Colonic mucosa (tissue), 4 donors: ENCODE results near the gene RAB40C. TPM values are rescaled to one million over a fixed set of nuclear protein-coding genes. Genes with fewer than 3 reads are reported as not detected.

ENCODE experiments used
- DNase-seq: peaks from one replicate; pipeline ENCODE4 v3.0.0-alpha.2; 2020
- H3K27ac ChIP-seq: fragments of 200-600 bp; one replicate; pipeline ENCODE4 v1.8.0; 2021
- H3K27me3 ChIP-seq: fragments of 200-600 bp; one replicate; pipeline ENCODE4 v1.8.0; 2021
- H3K36me3 ChIP-seq: fragments of 200-600 bp; one replicate; pipeline ENCODE4 v1.8.0; 2021
- H3K4me1 ChIP-seq: fragments of 200-600 bp; one replicate; pipeline ENCODE4 v1.8.0; 2021; ENCODE audit warnings: mild to moderate bottlenecking
- H3K4me3 ChIP-seq: fragments of 200-600 bp; one replicate; pipeline ENCODE4 v1.8.0; 2021
- H3K9ac ChIP-seq, 2 donors: one replicate each; pipeline ENCODE4 v1.7.0; 2013; ENCODE audit warnings: control low read depth in 2 of 2, low read depth in 2 of 2, low read length in 2 of 2
- H3K9me3 ChIP-seq: fragments of 200-600 bp; one replicate; pipeline ENCODE4 v1.8.0; 2021
- CTCF ChIP-seq: fragments of 200-600 bp; IDR thresholded peaks from one replicate; pipeline ENCODE4 v1.8.0; 2022; ENCODE audit warnings: antibody characterized with exemption, mild to moderate bottlenecking
- intact Hi-C: fragments of 100-400 bp; cut with DNase I; formaldehyde crosslinking; loops from one replicate; pipeline ENCODE4 v1.14.1; 2022
- total RNA-seq, 2 donors: library from RNA; stranded (reverse); fragmentation: NEBNext Ultra II Directional in 1 of 2; extraction: Animal tissue kit (Norgen Biotek cat#: 25700) in 1 of 2; gene quantifications; one replicate each; pipeline ENCODE4 v1.2.1, GENCODE V29; 2021
- donor health status: healthy.
- donor health status: DM: no; HTN: no; CAD: no.
- donor health status: DM: no; HTN: no; CAD: no.

Gene RAB40C
- total RNA-seq, 2 donors from 2014 or later = 34.9 to 38.5 TPM

GRCh38 chr16:657487-657886, 67.6 kb downstream of the RAB40C start:
- Histone ChIP-seq H3K9ac (no peak overlapping the region), H3K27me3 (no peaks in the 10 kb centered on the region), H3K4me1 (peaks cover 11% of the 10 kb centered on the region), H3K9me3 (no peaks in the 10 kb centered on the region), H3K4me3 (no peak overlapping the region), H3K36me3 (no peaks in the 10 kb centered on the region), H3K27ac (no peak overlapping the region)
- DNase-seq = no peak
- TF ChIP-seq CTCF = no peak
- intact Hi-C loops = no loop called here

GRCh38 chr16:658679-659571, 69.1 kb downstream of the RAB40C start:
- no peak overlapping the region for H3K4me3 ChIP-seq
- H3K27me3 ChIP-seq = no peaks in the 10 kb centered on the region
- H3K9me3 ChIP-seq = no peaks in the 10 kb centered on the region
- peaks cover 11% of the 10 kb centered on the region for H3K4me1 ChIP-seq
- H3K27ac ChIP-seq = no peak overlapping the region
- DNase-seq = no peak
- H3K9ac ChIP-seq = no peak overlapping the region
- intact Hi-C loops = no loop called here
- TF ChIP-seq CTCF = no peak
- H3K36me3 ChIP-seq = no peaks in the 10 kb centered on the region

GRCh38 chr16:659618-660017, 69.8 kb downstream of the RAB40C start:
- intact Hi-C loops = no loop called here
- no peaks in the 10 kb centered on the region for H3K36me3 ChIP-seq
- H3K9ac ChIP-seq = no peak overlapping the region
- H3K27me3 ChIP-seq = no peaks in the 10 kb centered on the region
- TF ChIP-seq CTCF = no peak
- no peaks in the 10 kb centered on the region for H3K9me3 ChIP-seq
- no peak for DNase-seq
- H3K27ac ChIP-seq = no peak overlapping the region
- H3K4me3 ChIP-seq = no peak overlapping the region
- H3K4me1 ChIP-seq = peaks cover 11% of the 10 kb centered on the region

GRCh38 chr16:660132-660458, 70.2 kb downstream of the RAB40C start:
- H3K4me3 ChIP-seq = peak overlapping the region; percentile 16
- H3K4me1 ChIP-seq = peaks cover 11% of the 10 kb centered on the region
- TF ChIP-seq CTCF = no peak
- H3K9ac ChIP-seq = no peak overlapping the region
- no peaks in the 10 kb centered on the region for H3K9me3 ChIP-seq
- DNase-seq = no peak
- no peaks in the 10 kb centered on the region for H3K27me3 ChIP-seq
- intact Hi-C loops = no loop called here
- peak overlapping the region; percentile 71 for H3K27ac ChIP-seq
- no peaks in the 10 kb centered on the region for H3K36me3 ChIP-seq

- intact Hi-C loops = no loop called here
- Histone ChIP-seq H3K4me1 (peaks cover 11% of the 10 kb centered on the region), H3K4me3 (peak overlapping the region; percentile 16), H3K9ac (peak overlapping the region in 1 of 2 donors; percentile 58), H3K9me3 (no peaks in the 10 kb centered on the region), H3K27ac (peak overlapping the region; percentile 71), H3K27me3 (no peaks in the 10 kb centered on the region), H3K36me3 (no peaks in the 10 kb centered on the region)
- TF ChIP-seq CTCF = peak; percentile 44
- peak; percentile 92 for DNase-seq
These were observed 70.8 kb downstream of the RAB40C start for GRCh38 chr16:660459-661183.
